ENCODE data around the gene PLA1A.

PLA1A gene

DNA sequence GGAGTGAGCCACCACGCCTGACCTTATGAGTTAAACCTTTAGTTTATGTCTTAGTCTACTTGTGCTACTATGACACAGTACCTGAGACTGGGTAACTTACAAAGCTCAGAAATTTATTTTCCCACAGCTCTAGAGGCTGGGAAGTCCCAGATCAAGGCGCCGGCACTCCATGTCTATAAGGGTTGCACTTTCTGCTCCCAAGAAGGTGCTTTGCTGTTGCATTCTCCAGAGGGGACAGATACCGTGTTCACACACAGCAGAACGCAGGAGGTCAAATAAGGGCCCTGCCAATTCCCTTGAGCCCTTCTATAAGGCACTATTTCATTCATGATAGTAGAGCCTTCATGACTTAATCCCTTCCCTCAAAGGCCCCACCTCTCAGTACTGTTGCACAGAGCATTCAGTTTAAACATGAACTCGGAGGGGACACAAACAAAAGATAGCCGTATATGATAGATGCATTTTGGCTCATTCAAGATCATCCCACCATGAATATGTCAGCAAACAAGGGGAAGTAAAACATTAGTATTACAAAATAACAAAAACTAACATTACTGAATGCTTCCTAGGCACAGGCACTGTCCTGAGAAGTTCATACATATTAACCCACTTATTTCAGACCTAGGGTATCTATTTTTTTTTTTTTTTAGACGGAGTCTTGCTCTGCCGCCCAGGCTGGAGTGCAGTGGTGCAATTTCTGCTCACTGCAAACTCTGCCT, 26.5 kb downstream of the PLA1A start:
- Histone ChIP-seq H3K4me2 (ENCODE audit: low read depth, low read length, poor library complexity, severe bottlenecking) (no peak overlapping the region), H3K27me3 (ENCODE audit: insufficient read depth, low read length, poor library complexity, severe bottlenecking) (peaks cover 2% of the 10 kb centered on the region), H3K79me2 (ENCODE audit: insufficient read depth, low read length) (no peaks in the 10 kb centered on the region)

DNA sequence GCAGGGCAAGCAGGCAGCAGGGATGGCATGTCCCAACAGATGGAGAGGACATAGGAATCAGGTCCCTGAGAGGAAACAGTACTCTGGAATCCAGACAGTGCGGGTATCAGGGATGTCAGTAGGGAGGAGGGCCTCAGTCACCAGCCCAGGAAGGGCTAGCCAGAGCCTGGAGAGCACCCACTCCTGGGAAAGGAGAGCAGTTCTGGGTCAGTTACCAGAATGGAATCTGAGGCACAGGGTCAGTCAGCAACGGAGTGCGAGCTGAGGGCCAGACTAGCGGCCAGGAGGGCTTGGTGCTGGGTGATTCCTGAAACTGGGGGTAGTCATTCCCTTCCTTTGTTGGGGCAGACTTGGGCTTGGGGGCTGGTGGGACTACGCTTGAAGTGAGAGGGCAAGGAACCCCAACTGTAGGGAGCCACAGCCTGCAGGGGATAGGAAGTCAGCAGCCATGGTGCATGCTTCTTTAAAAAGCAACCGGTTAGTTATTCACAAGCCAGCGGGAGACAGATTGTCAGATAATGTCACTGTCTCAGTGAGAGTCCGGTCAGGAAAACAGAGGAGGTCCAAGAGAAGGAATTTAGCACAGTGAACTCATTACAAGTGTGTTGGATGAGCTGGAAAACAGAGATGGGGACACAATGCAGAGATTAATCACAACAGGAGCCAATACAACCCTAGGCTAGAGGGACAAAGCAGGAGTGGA, 27.9 kb downstream of the PLA1A start:
- TF ChIP-seq, protein P1, sequence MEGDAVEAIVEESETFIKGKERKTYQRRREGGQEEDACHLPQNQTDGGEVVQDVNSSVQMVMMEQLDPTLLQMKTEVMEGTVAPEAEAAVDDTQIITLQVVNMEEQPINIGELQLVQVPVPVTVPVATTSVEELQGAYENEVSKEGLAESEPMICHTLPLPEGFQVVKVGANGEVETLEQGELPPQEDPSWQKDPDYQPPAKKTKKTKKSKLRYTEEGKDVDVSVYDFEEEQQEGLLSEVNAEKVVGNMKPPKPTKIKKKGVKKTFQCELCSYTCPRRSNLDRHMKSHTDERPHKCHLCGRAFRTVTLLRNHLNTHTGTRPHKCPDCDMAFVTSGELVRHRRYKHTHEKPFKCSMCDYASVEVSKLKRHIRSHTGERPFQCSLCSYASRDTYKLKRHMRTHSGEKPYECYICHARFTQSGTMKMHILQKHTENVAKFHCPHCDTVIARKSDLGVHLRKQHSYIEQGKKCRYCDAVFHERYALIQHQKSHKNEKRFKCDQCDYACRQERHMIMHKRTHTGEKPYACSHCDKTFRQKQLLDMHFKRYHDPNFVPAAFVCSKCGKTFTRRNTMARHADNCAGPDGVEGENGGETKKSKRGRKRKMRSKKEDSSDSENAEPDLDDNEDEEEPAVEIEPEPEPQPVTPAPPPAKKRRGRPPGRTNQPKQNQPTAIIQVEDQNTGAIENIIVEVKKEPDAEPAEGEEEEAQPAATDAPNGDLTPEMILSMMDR (conservative IDR thresholded peaks at IDR 0.05; ENCODE audit: low read length) = no peak
- TF ChIP-seq EZH2phosphoT487 (IDR thresholded peaks at IDR 0.05; ENCODE audit: borderline replicate concordance) = no peak
- Histone ChIP-seq H3K4me3 (ENCODE audit: low read length, poor library complexity, severe bottlenecking) (no peak overlapping the region), H3K9ac (ENCODE audit: low read depth, low read length, poor library complexity, severe bottlenecking) (no peak overlapping the region), H3K9me2 (replicated peaks; ENCODE audit: low read depth, low read length) (no peaks in the 10 kb centered on the region), H3K9me3 (ENCODE audit: insufficient read depth, low read depth, low read length) (no peaks in the 10 kb centered on the region), H3K4me2 (ENCODE audit: low read depth, low read length, poor library complexity, severe bottlenecking) (no peak overlapping the region), H3K79me2 (ENCODE audit: insufficient read depth, low read length) (no peaks in the 10 kb centered on the region), H3K4me1 (ENCODE audit: insufficient read depth, low read length, poor library complexity, severe bottlenecking) (no peaks in the 10 kb centered on the region), H3F3A (ENCODE audit: low read depth) (no peaks in the 10 kb centered on the region), H3K27me3 (ENCODE audit: insufficient read depth, low read length, poor library complexity, severe bottlenecking) (no peaks in the 10 kb centered on the region), H3K36me3 (ENCODE audit: insufficient read depth, low read length) (no peaks in the 10 kb centered on the region), H4K20me1 (ENCODE audit: insufficient read depth, low read length, poor library complexity, severe bottlenecking) (no peaks in the 10 kb centered on the region), H2AFZ (ENCODE audit: low read length) (no peak overlapping the region)

More for the DNA sequence above, 26.5 kb downstream of the PLA1A start:
- Histone ChIP-seq H3F3A (ENCODE audit: low read depth) (no peaks in the 10 kb centered on the region), H3K4me3 (ENCODE audit: low read length, poor library complexity, severe bottlenecking) (no peak overlapping the region), H4K20me1 (ENCODE audit: insufficient read depth, low read length, poor library complexity, severe bottlenecking) (no peaks in the 10 kb centered on the region), H3K9me2 (replicated peaks; ENCODE audit: low read depth, low read length) (no peaks in the 10 kb centered on the region), H3K9me3 (ENCODE audit: insufficient read depth, low read depth, low read length) (no peaks in the 10 kb centered on the region), H3K4me1 (ENCODE audit: insufficient read depth, low read length, poor library complexity, severe bottlenecking) (no peaks in the 10 kb centered on the region), H3K36me3 (ENCODE audit: insufficient read depth, low read length) (no peaks in the 10 kb centered on the region), H2AFZ (ENCODE audit: low read length) (no peak overlapping the region), H3K9ac (ENCODE audit: low read depth, low read length, poor library complexity, severe bottlenecking) (no peak overlapping the region)
- TF ChIP-seq EZH2phosphoT487 (IDR thresholded peaks at IDR 0.05; ENCODE audit: borderline replicate concordance) = no peak
- TF ChIP-seq, protein P1 (conservative IDR thresholded peaks at IDR 0.05; ENCODE audit: low read length) = no peak

DNA sequence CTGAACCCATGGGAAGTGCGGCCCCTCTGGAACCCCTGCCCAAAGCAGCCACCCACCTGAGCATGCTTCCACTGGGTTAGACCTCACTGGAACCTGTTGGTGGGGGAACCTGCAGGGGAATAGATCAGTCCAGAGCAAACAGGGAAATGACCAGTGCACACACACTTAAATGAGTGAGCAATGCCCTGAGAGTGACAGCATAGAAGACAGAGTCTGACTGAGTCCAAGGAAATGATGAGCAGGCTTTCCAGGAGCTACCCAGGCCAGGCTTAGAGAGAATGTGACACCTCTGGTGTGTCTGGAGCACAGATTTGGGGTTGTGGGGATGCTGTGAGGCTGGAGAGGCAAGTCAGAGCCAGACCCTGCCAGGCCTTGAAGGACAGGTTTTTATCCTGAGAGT, 28.5 kb downstream of the PLA1A start:
- H3K79me2 ChIP-seq (ENCODE audit: insufficient read depth, low read length) = no peaks in the 10 kb centered on the region
- H3K4me1 ChIP-seq (ENCODE audit: insufficient read depth, low read length, poor library complexity, severe bottlenecking) = no peaks in the 10 kb centered on the region
- no peaks in the 10 kb centered on the region for H3K36me3 ChIP-seq (ENCODE audit: insufficient read depth, low read length)
- no peaks in the 10 kb centered on the region for H3K9me2 ChIP-seq (replicated peaks; ENCODE audit: low read depth, low read length)
- no peak for TF ChIP-seq EZH2phosphoT487 (IDR thresholded peaks at IDR 0.05; ENCODE audit: borderline replicate concordance)
- TF ChIP-seq, protein P1 (conservative IDR thresholded peaks at IDR 0.05; ENCODE audit: low read length) = no peak
- no peaks in the 10 kb centered on the region for H3K9me3 ChIP-seq (ENCODE audit: insufficient read depth, low read depth, low read length)
- H3F3A ChIP-seq (ENCODE audit: low read depth) = no peaks in the 10 kb centered on the region
- no peaks in the 10 kb centered on the region for H4K20me1 ChIP-seq (ENCODE audit: insufficient read depth, low read length, poor library complexity, severe bottlenecking)
- H3K4me2 ChIP-seq (ENCODE audit: low read depth, low read length, poor library complexity, severe bottlenecking) = no peak overlapping the region
- H3K4me3 ChIP-seq (ENCODE audit: low read length, poor library complexity, severe bottlenecking) = no peak overlapping the region
- no peaks in the 10 kb centered on the region for H3K27me3 ChIP-seq (ENCODE audit: insufficient read depth, low read length, poor library complexity, severe bottlenecking)
- no peak overlapping the region for H2AFZ ChIP-seq (ENCODE audit: low read length)
- no peak overlapping the region for H3K9ac ChIP-seq (ENCODE audit: low read depth, low read length, poor library complexity, severe bottlenecking)

Measured in Loucy (cell line).